H9 (cell line): ENCODE measurements around the gene TCFL5. TPM values are rescaled to one million over a fixed set of nuclear protein-coding genes. Genes with fewer than 3 reads are reported as not detected.

Source experiments
- DNase-seq: peaks from one replicate; pipeline ENCODE4 v3.0.0-alpha.2; 2017
- H2AFZ ChIP-seq: one replicate; pipeline ENCODE4 v1.6.1; 2013; ENCODE audit warnings: mild to moderate bottlenecking, low read length, control low read depth, moderate library complexity
- H2AK5ac ChIP-seq: 2 replicates; pipeline ENCODE4 v1.6.1; 2013; ENCODE audit warnings: low read length, control low read depth, mixed read lengths; ENCODE audit not compliant: insufficient read length
- H2BK120ac ChIP-seq: one replicate; pipeline ENCODE4 v1.6.1; 2013; ENCODE audit warnings: low read depth, mild to moderate bottlenecking, low read length, control low read depth, inconsistent platforms; ENCODE audit not compliant: poor library complexity, severe bottlenecking
- H2BK12ac ChIP-seq: 2 replicates; pipeline ENCODE4 v1.6.1; 2013; ENCODE audit warnings: low read length, control low read depth, mixed read lengths, low read depth; ENCODE audit not compliant: insufficient read length
- H2BK15ac ChIP-seq: 2 replicates; pipeline ENCODE4 v1.6.1; 2013; ENCODE audit warnings: low read depth, low read length, control low read depth
- H2BK20ac ChIP-seq: one replicate; pipeline ENCODE4 v1.6.1; 2013; ENCODE audit warnings: low read depth, mild to moderate bottlenecking, low read length, control low read depth, inconsistent platforms; ENCODE audit not compliant: poor library complexity, severe bottlenecking
- H2BK5ac ChIP-seq: 2 replicates; pipeline ENCODE4 v1.6.1; 2013; ENCODE audit warnings: low read length, control low read depth, mixed read lengths; ENCODE audit not compliant: insufficient read length
- H3K14ac ChIP-seq: 2 replicates; pipeline ENCODE4 v1.6.1; 2013; ENCODE audit warnings: low read length, control low read depth; ENCODE audit not compliant: insufficient read depth
- H3K18ac ChIP-seq: 2 replicates; pipeline ENCODE4 v1.6.1; 2013; ENCODE audit warnings: low read depth, mild to moderate bottlenecking, mixed read lengths, low read length, control low read depth; ENCODE audit not compliant: insufficient read length
- H3K23ac ChIP-seq: 2 replicates; pipeline ENCODE4 v1.6.1; 2013; ENCODE audit warnings: low read length, control low read depth, mixed read lengths, low read depth; ENCODE audit not compliant: insufficient read length
- H3K23me2 ChIP-seq: 2 replicates; pipeline ENCODE4 v1.6.1; 2013; ENCODE audit warnings: low read depth, mild to moderate bottlenecking, mixed read lengths, low read length, control low read depth; ENCODE audit not compliant: insufficient read length, poor library complexity, severe bottlenecking
- H3K27ac ChIP-seq: 2 replicates; pipeline ENCODE4 v1.5.1; 2013; ENCODE audit warnings: low read length, control low read depth, mixed read lengths, low read depth; ENCODE audit not compliant: insufficient read length
- H3K27me3 ChIP-seq: 2 replicates; pipeline ENCODE4 v1.6.1; 2013; ENCODE audit warnings: low read length, control low read depth, inconsistent platforms; ENCODE audit not compliant: insufficient read depth
- H3K4ac ChIP-seq: 2 replicates; pipeline ENCODE4 v1.6.1; 2013; ENCODE audit warnings: low read depth, mild to moderate bottlenecking, control low read depth, inconsistent platforms, low read length, moderate library complexity
- H3K4me1 ChIP-seq: 2 replicates; pipeline ENCODE4 v1.6.1; 2013; ENCODE audit warnings: low read length, control low read depth, inconsistent platforms; ENCODE audit not compliant: insufficient read depth
- H3K4me2 ChIP-seq: 2 replicates; pipeline ENCODE4 v1.6.1; 2013; ENCODE audit warnings: low read length, control low read depth, mixed read lengths; ENCODE audit not compliant: insufficient read length, insufficient read depth
- H3K56ac ChIP-seq: 2 replicates; pipeline ENCODE4 v1.6.1; 2013; ENCODE audit warnings: low read depth, mild to moderate bottlenecking, mixed read lengths, low read length, control low read depth; ENCODE audit not compliant: insufficient read length
- H3K79me1 ChIP-seq: 2 replicates; pipeline ENCODE4 v1.6.1; 2013; ENCODE audit warnings: low read depth, mild to moderate bottlenecking, moderate library complexity, low read length, control low read depth, inconsistent platforms; ENCODE audit not compliant: insufficient read depth, poor library complexity, severe bottlenecking
- H3K79me2 ChIP-seq: 2 replicates; pipeline ENCODE4 v1.6.1; 2013; ENCODE audit warnings: low read length, control low read depth, inconsistent platforms; ENCODE audit not compliant: insufficient read depth
- H3K9ac ChIP-seq: 2 replicates; pipeline ENCODE4 v1.6.1; 2013; ENCODE audit warnings: low read length, control low read depth, mixed read lengths; ENCODE audit not compliant: insufficient read length; ENCODE audit errors: extremely low read depth
- H3K9me3 ChIP-seq: one replicate; pipeline ENCODE4 v1.6.1; 2013; ENCODE audit warnings: low read depth, low read length, inconsistent platforms; ENCODE audit not compliant: control insufficient read depth
- H3T11ph ChIP-seq: one replicate; pipeline ENCODE4 v1.6.1; 2013; ENCODE audit warnings: mild to moderate bottlenecking, low read length, control low read depth, inconsistent platforms
- H4K20me1 ChIP-seq: one replicate; pipeline ENCODE4 v1.6.1; 2013; ENCODE audit not compliant: control insufficient read depth, insufficient read length, insufficient read depth
- H4K5ac ChIP-seq: 2 replicates; pipeline ENCODE4 v1.6.1; 2013; ENCODE audit warnings: low read depth, mild to moderate bottlenecking, mixed read lengths, low read length, control low read depth; ENCODE audit not compliant: insufficient read length
- H4K8ac ChIP-seq: replicated peaks from 2 replicates; pipeline ENCODE4 v1.6.1; 2013; ENCODE audit warnings: low read length, control low read depth, mixed read lengths, low read depth; ENCODE audit not compliant: insufficient read length
- H4K91ac ChIP-seq: 2 replicates; pipeline ENCODE4 v1.6.1; 2013; ENCODE audit warnings: low read depth, mild to moderate bottlenecking, moderate library complexity, mixed read lengths, low read length, control low read depth; ENCODE audit not compliant: insufficient read length
- H3K27ac Mint-ChIP-seq, 3 experiments: 2 replicates in 2 of 3; 3 replicates in 1 of 3; pipeline ENCODE4 v1.8.0; 2020 to 2021; ENCODE audit warnings: mixed read lengths in 3 of 3, mild to moderate bottlenecking in 1 of 3, moderate library complexity in 1 of 3
- H3K27me3 Mint-ChIP-seq: 2 replicates; pipeline ENCODE4 v1.8.0; 2021; ENCODE audit warnings: low read depth, mild to moderate bottlenecking, moderate library complexity, mixed read lengths
- H3K36me3 Mint-ChIP-seq, 3 experiments: 2 replicates in 2 of 3; 3 replicates in 1 of 3; pipeline ENCODE4 v1.8.0; 2020 to 2021; ENCODE audit warnings: low read depth in 3 of 3, mixed read lengths in 3 of 3; ENCODE audit not compliant: insufficient read depth in 1 of 3
- H3K4me1 Mint-ChIP-seq, 2 experiments: 2 replicates each; pipeline ENCODE4 v1.8.0; 2020; ENCODE audit warnings: mixed read lengths in 2 of 2
- H3K4me3 Mint-ChIP-seq, 2 experiments: 2 replicates in 1 of 2; 3 replicates in 1 of 2; pipeline ENCODE4 v1.8.0; 2020 to 2021; ENCODE audit warnings: mild to moderate bottlenecking in 2 of 2, mixed read lengths in 2 of 2, moderate library complexity in 1 of 2
- H3K9me3 Mint-ChIP-seq, 2 experiments: 2 replicates in 1 of 2; 3 replicates in 1 of 2; pipeline ENCODE4 v1.8.0; 2020; ENCODE audit warnings: mild to moderate bottlenecking in 2 of 2, mixed read lengths in 2 of 2, moderate library complexity in 1 of 2
- CTCF ChIP-seq: fragments of 200-600 bp; sonication (generic); conservative IDR thresholded peaks from 3 replicates; pipeline ENCODE4 v1.8.0; 2021; ENCODE audit warnings: antibody characterized with exemption, mild to moderate bottlenecking
- WGBS: extraction: QIAGEN DNeasy Blood & Tissue Kit; methylation state at CpG from one replicate; pipeline ENCODE4 v1.1.7; 2013; ENCODE audit warnings: missing lambda C conversion rate, low lambda C conversion rate, mixed read lengths; ENCODE audit not compliant: insufficient read length; ENCODE audit errors: extremely low coverage; 5-methylcytosine and 5-hydroxymethylcytosine counted together
- total RNA-seq: library from RNA; stranded (reverse); gene quantifications from 2 replicates; pipeline ENCODE4 v1.2.1, GENCODE V29; 2021

The TCFL5 gene
- total RNA-seq, 1 experiment from 2014 or later = 16.4 TPM

GRCh38 chr20:62811320-62811719 lies 50.3 kb downstream of the TCFL5 start:
- no peak overlapping the region for H3K27ac Mint-ChIP-seq
- H3K9me3 ChIP-seq = no peaks in the 10 kb centered on the region
- peaks cover 2 to 28% (median 27%) of the 10 kb centered on the region in 3 experiments for H3K36me3 Mint-ChIP-seq
- no peak overlapping the region for H3T11ph ChIP-seq
- no peaks in the 10 kb centered on the region for H4K20me1 ChIP-seq
- TF ChIP-seq CTCF = no peak
- no peak overlapping the region for H4K91ac ChIP-seq
- H3K4ac ChIP-seq = no peak overlapping the region
- H3K27me3 Mint-ChIP-seq = peaks cover 5% of the 10 kb centered on the region
- H3K27ac ChIP-seq = no peak overlapping the region
- H3K79me1 ChIP-seq = no peaks in the 10 kb centered on the region
- peaks cover 14 to 16% of the 10 kb centered on the region in 2 experiments for H3K4me1 Mint-ChIP-seq
- H3K23me2 ChIP-seq = peaks cover 10% of the 10 kb centered on the region
- no peak overlapping the region for H3K9ac ChIP-seq
- H3K14ac ChIP-seq = no peak overlapping the region
- H3K4me2 ChIP-seq = no peak overlapping the region
- no peak overlapping the region for H2BK120ac ChIP-seq
- H4K8ac ChIP-seq = no peak overlapping the region
- H3K18ac ChIP-seq = no peak overlapping the region
- no peak for DNase-seq
- H4K5ac ChIP-seq = no peak overlapping the region
- no peak overlapping the region for H2AFZ ChIP-seq
- H3K56ac ChIP-seq = no peak overlapping the region
- no peak overlapping the region for H2BK12ac ChIP-seq
- H2BK20ac ChIP-seq = no peak overlapping the region
- H2BK15ac ChIP-seq = no peak overlapping the region
- H3K79me2 ChIP-seq = no peaks in the 10 kb centered on the region
- no CpG with 5 or more reads among the region's 21 CpGs for WGBS
- no peak overlapping the region for H3K23ac ChIP-seq
- H3K27me3 ChIP-seq = no peaks in the 10 kb centered on the region
- H3K4me1 ChIP-seq = no peaks in the 10 kb centered on the region; the same call in 1 of the 2 replicates
- H2BK5ac ChIP-seq = no peak overlapping the region
- no peaks in the 10 kb centered on the region for H3K9me3 Mint-ChIP-seq
- H2AK5ac ChIP-seq = no peak overlapping the region
- H3K4me3 Mint-ChIP-seq = no peak overlapping the region
